GM19351 (cell line): ENCODE data around the gene S100A4.

Experiments used
- ATAC-seq: cut with Tn5 transposase; IDR thresholded peaks from one replicate; pipeline ENCODE4 v1.9.1; 2021; ENCODE audit warnings: mild to moderate bottlenecking, moderate library complexity; ENCODE audit not compliant: unreplicated experiment

The S100A4 gene

GRCh38 chr1:153548722-153549688 lies 3.4 kb upstream of the S100A4 start, which contains the start of gene S100A3:
Gene S100A3, minus strand, starts transcription at chr1:153549258. Its CDS starts 773 bp downstream, at chr1:153548485.
- no peak for ATAC-seq

GRCh38 chr1:153547560-153548551 lies 2.2 kb upstream of the S100A4 start:
- no peak for ATAC-seq

GRCh38 chr1:153546796-153547559 lies 1.4 kb upstream of the S100A4 start:
- no peak for ATAC-seq

- no peak for ATAC-seq
Observed at GRCh38 chr1:153546371-153546770, 765 bp upstream of the S100A4 start.

GRCh38 chr1:153544453-153545066 lies 1.0 kb downstream of the S100A4 start:
- no peak for ATAC-seq

- ATAC-seq = no peak
Observed at GRCh38 chr1:153543736-153544135, 1.9 kb downstream of the S100A4 start.

- no peak for ATAC-seq
Observed at GRCh38 chr1:153542956-153543711, 2.5 kb downstream of the S100A4 start.

GRCh38 chr1:153541641-153542590 lies 3.7 kb downstream of the S100A4 start:
- no peak for ATAC-seq

GRCh38 chr1:153540394-153541361 lies 4.9 kb downstream of the S100A4 start, which contains the start of gene S100A5:
Gene S100A5, minus strand, starts transcription at chr1:153540934. Its CDS starts 743 bp downstream, at chr1:153540191.
- ATAC-seq = no peak

- no peak for ATAC-seq
Observed at GRCh38 chr1:153539395-153540093, 6.1 kb downstream of the S100A4 start.

GRCh38 chr1:153538315-153538821 lies 7.2 kb downstream of the S100A4 start:
- no peak for ATAC-seq

GRCh38 chr1:153537376-153537730 lies 8.3 kb downstream of the S100A4 start:
- ATAC-seq = no peak

GRCh38 chr1:153536671-153537375 lies 8.8 kb downstream of the S100A4 start:
- ATAC-seq = no peak

- ATAC-seq = no peak
Observed at GRCh38 chr1:153536012-153536670, 9.5 kb downstream of the S100A4 start.
